Liver (tissue), 9 donors: ENCODE data around the gene ARV1. TPM values are rescaled to one million over a fixed set of nuclear protein-coding genes. Genes with fewer than 3 reads are reported as not detected.

ENCODE experiments used
- DNase-seq: peaks from one replicate; pipeline ENCODE4 v3.0.0-alpha.2; 2017; ENCODE audit warnings: low spot score
- H3K27ac ChIP-seq, 2 donors: one replicate each; pipeline ENCODE4 v1.7.0; 2013; ENCODE audit warnings: inconsistent platforms in 2 of 2, low read length in 2 of 2, control low read depth in 1 of 2, low read depth in 1 of 2, mild to moderate bottlenecking in 1 of 2
- H3K27me3 ChIP-seq, 4 donors: one replicate each; pipeline versions ENCODE4 v1.6.1 to v1.7.0; 2013; ENCODE audit warnings: low read length in 3 of 4, inconsistent platforms in 1 of 4, mild to moderate bottlenecking in 1 of 4, moderate library complexity in 1 of 4; ENCODE audit not compliant: control insufficient read depth in 4 of 4, insufficient read depth in 4 of 4
- H3K36me3 ChIP-seq, 4 donors: one replicate each; pipeline versions ENCODE4 v1.6.1 to v1.7.0; 2013; ENCODE audit warnings: low read length in 3 of 4, mild to moderate bottlenecking in 3 of 4, low read depth in 1 of 4, moderate library complexity in 1 of 4; ENCODE audit not compliant: control insufficient read depth in 4 of 4, insufficient read depth in 3 of 4
- H3K4me1 ChIP-seq, 4 donors: one replicate each; pipeline versions ENCODE4 v1.6.1 to v1.7.0; 2013; ENCODE audit warnings: low read length in 3 of 4, mild to moderate bottlenecking in 3 of 4, moderate library complexity in 1 of 4; ENCODE audit not compliant: control insufficient read depth in 4 of 4, insufficient read depth in 4 of 4
- H3K4me3 ChIP-seq, 3 donors: one replicate each; pipeline versions ENCODE4 v1.6.1 to v1.7.0; 2013; ENCODE audit warnings: low read length in 3 of 3, control low read depth in 1 of 3, low read depth in 1 of 3, mild to moderate bottlenecking in 1 of 3
- H3K9ac ChIP-seq, 2 donors: one replicate each; pipeline ENCODE4 v1.7.0; 2013; ENCODE audit warnings: low read length in 2 of 2, mild to moderate bottlenecking in 2 of 2, moderate library complexity in 2 of 2, control low read depth in 1 of 2, low read depth in 1 of 2
- H3K9me3 ChIP-seq, 4 donors: one replicate each; pipeline versions ENCODE4 v1.6.1 to v1.7.0; 2013; ENCODE audit warnings: low read length in 3 of 4; ENCODE audit not compliant: control insufficient read depth in 4 of 4
- ATF3 ChIP-seq: IDR thresholded peaks from 2 replicates; pipeline ENCODE4 v1.6.1; 2016; ENCODE audit warnings: antibody characterized with exemption
- EGR1 ChIP-seq, 2 donors: IDR thresholded peaks; 2 replicates each; pipeline ENCODE4 v1.6.1; 2016 to 2018; ENCODE audit warnings: antibody characterized with exemption in 2 of 2, low read depth in 2 of 2
- FOXA1 ChIP-seq: IDR thresholded peaks from 2 replicates; pipeline ENCODE4 v1.6.1; 2016; ENCODE audit warnings: antibody characterized with exemption
- FOXA2 ChIP-seq: IDR thresholded peaks from 2 replicates; pipeline ENCODE4 v1.6.1; 2016; ENCODE audit warnings: antibody characterized with exemption
- GABPA ChIP-seq, 2 donors: IDR thresholded peaks in 1 of 2; conservative IDR thresholded peaks in 1 of 2; 2 replicates each; pipeline ENCODE4 v1.6.1; 2016; ENCODE audit warnings: antibody characterized with exemption in 2 of 2, mild to moderate bottlenecking in 1 of 2, moderate library complexity in 1 of 2
- HNF4A ChIP-seq, 2 donors: conservative IDR thresholded peaks; 2 replicates each; pipeline ENCODE4 v1.6.1; 2016; ENCODE audit warnings: antibody characterized with exemption in 2 of 2, mild to moderate bottlenecking in 2 of 2
- HNF4G ChIP-seq: IDR thresholded peaks from 2 replicates; pipeline ENCODE4 v1.6.1; 2016; ENCODE audit warnings: antibody characterized with exemption
- JUND ChIP-seq, 2 donors: IDR thresholded peaks; 2 replicates each; pipeline ENCODE4 v1.6.1; 2016; ENCODE audit warnings: antibody characterized with exemption in 2 of 2
- MAX ChIP-seq: IDR thresholded peaks from 2 replicates; pipeline ENCODE4 v1.6.1; 2016; ENCODE audit warnings: antibody characterized with exemption
- NR2F2 ChIP-seq: IDR thresholded peaks from 2 replicates; pipeline ENCODE4 v1.6.1; 2016; ENCODE audit warnings: antibody characterized with exemption
- RAD21 ChIP-seq, 2 donors: IDR thresholded peaks; 2 replicates each; pipeline ENCODE4 v1.6.1; 2016; ENCODE audit warnings: antibody characterized with exemption in 2 of 2, mild to moderate bottlenecking in 2 of 2
- RXRA ChIP-seq, 2 donors: IDR thresholded peaks; 2 replicates each; pipeline ENCODE4 v1.6.1; 2017 to 2018; ENCODE audit warnings: antibody characterized with exemption in 2 of 2, mild to moderate bottlenecking in 1 of 2
- SP1 ChIP-seq: IDR thresholded peaks from 2 replicates; pipeline ENCODE4 v1.6.1; 2018; ENCODE audit warnings: antibody characterized with exemption, mild to moderate bottlenecking
- TAF1 ChIP-seq: conservative IDR thresholded peaks from 2 replicates; pipeline ENCODE4 v1.6.1; 2016; ENCODE audit warnings: antibody characterized with exemption, mild to moderate bottlenecking
- YY1 ChIP-seq: IDR thresholded peaks from 2 replicates; pipeline ENCODE4 v1.6.1; 2016; ENCODE audit warnings: antibody characterized with exemption, mild to moderate bottlenecking
- WGBS: extraction: QIAGEN DNeasy Blood & Tissue Kit; methylation state at CpG from one replicate; pipeline ENCODE4 v1.1.7; 2013; 5-methylcytosine and 5-hydroxymethylcytosine counted together
- polyA plus RNA-seq, 2 donors: library from polyadenylated mRNA; stranded (reverse) in 1 of 2; unstranded in 1 of 2; fragments of 200-250 nt in 1 of 2; fragments of >200 nt in 1 of 2; fragmentation: Nextera tagmentation in 1 of 2; extraction: Ambion mirVana in 1 of 2; gene quantifications; one replicate each; pipeline versions ENCODE4 v1.2.1 to v1.2.3, GENCODE V29; 2013 to 2015
- total RNA-seq, 2 donors: library from RNA; depleted of rRNA; stranded (reverse); fragments of >200 nt; gene quantifications; one replicate each; pipeline ENCODE4 v1.2.3, GENCODE V29; 2014
- TF ChIP-seq, protein P1 (sequence below): IDR thresholded peaks from 2 replicates; pipeline ENCODE4 v1.6.1; 2016; ENCODE audit warnings: antibody characterized with exemption, mild to moderate bottlenecking
- TF ChIP-seq, protein P2 (sequence below): IDR thresholded peaks from 2 replicates; pipeline ENCODE4 v1.6.1; 2016; ENCODE audit warnings: antibody characterized with exemption
- TF ChIP-seq, protein P3 (sequence below): fragments of 150-350 bp; IDR thresholded peaks from 2 replicates; pipeline ENCODE4 v1.5.1; 2017; ENCODE audit warnings: improper control_type of control experiment, low read depth, low read length; ENCODE audit not compliant: missing input control
- donor health status: healthy.
- donor health status: healthy.
- donor health status: healthy.
- donor health status: healthy.
- donor health status: healthy.

Gene ARV1
- total RNA-seq (10 to 100 TPM; 13.4 to 15.9 TPM), polyA plus RNA-seq (10 to 100 TPM; 11.4 to 18.9 TPM)

GRCh38 chr1:230978491-230979388 lies at the start of gene ARV1, which contains the start of gene TTC13:
TSS of gene ARV1 (plus strand) at chr1:230979094. CDS start at chr1:230979106, 12 bp downstream.
TSS of gene TTC13 (minus strand) at chr1:230978861. CDS start at chr1:230978830, 31 bp downstream.
- peak within 1 kb of the TSS; percentile 78 to 99 (median 94) for H3K4me3 ChIP-seq
- H3K4me1 ChIP-seq: peaks cover 0 to 16% (median 14%) of the 10 kb centered on the region in 4 donors
- WGBS: under 1% methylated on average over 79 of the region's 79 CpGs
- peak; percentile 96 for DNase-seq
- H3K27ac ChIP-seq: peak within 1 kb of the TSS; percentile 64 to 66
- no peaks in the 10 kb centered on the region for H3K9me3 ChIP-seq
- TF ChIP-seq GABPA (IDR thresholded peaks at IDR 0.05 in 1 of 2, conservative IDR thresholded peaks at IDR 0.05 in 1 of 2) (peak; percentile 76 to 94), EGR1 (IDR thresholded peaks at IDR 0.05; ENCODE audit: low read depth in 2 of 2) (no peak), FOXA2 (no peak), NR2F2 (peak; percentile 25), RXRA (IDR thresholded peaks at IDR 0.05) (peak; percentile 42 to 49), TAF1 (peak; percentile 83), MAX (peak; percentile 94), YY1 (peak; percentile 93), RAD21 (IDR thresholded peaks at IDR 0.05) (peak; percentile 62 to 72), JUND (IDR thresholded peaks at IDR 0.05) (peak in 1 of 2 donors; percentile 31), FOXA1 (no peak), SP1 (peak; percentile 86), HNF4G (no peak), ATF3 (no peak), HNF4A (conservative IDR thresholded peaks at IDR 0.05) (peak in 1 of 2 donors; percentile 27)
- TF ChIP-seq, protein P1, sequence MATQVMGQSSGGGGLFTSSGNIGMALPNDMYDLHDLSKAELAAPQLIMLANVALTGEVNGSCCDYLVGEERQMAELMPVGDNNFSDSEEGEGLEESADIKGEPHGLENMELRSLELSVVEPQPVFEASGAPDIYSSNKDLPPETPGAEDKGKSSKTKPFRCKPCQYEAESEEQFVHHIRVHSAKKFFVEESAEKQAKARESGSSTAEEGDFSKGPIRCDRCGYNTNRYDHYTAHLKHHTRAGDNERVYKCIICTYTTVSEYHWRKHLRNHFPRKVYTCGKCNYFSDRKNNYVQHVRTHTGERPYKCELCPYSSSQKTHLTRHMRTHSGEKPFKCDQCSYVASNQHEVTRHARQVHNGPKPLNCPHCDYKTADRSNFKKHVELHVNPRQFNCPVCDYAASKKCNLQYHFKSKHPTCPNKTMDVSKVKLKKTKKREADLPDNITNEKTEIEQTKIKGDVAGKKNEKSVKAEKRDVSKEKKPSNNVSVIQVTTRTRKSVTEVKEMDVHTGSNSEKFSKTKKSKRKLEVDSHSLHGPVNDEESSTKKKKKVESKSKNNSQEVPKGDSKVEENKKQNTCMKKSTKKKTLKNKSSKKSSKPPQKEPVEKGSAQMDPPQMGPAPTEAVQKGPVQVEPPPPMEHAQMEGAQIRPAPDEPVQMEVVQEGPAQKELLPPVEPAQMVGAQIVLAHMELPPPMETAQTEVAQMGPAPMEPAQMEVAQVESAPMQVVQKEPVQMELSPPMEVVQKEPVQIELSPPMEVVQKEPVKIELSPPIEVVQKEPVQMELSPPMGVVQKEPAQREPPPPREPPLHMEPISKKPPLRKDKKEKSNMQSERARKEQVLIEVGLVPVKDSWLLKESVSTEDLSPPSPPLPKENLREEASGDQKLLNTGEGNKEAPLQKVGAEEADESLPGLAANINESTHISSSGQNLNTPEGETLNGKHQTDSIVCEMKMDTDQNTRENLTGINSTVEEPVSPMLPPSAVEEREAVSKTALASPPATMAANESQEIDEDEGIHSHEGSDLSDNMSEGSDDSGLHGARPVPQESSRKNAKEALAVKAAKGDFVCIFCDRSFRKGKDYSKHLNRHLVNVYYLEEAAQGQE: peak; percentile 86
- TF ChIP-seq, protein P2, sequence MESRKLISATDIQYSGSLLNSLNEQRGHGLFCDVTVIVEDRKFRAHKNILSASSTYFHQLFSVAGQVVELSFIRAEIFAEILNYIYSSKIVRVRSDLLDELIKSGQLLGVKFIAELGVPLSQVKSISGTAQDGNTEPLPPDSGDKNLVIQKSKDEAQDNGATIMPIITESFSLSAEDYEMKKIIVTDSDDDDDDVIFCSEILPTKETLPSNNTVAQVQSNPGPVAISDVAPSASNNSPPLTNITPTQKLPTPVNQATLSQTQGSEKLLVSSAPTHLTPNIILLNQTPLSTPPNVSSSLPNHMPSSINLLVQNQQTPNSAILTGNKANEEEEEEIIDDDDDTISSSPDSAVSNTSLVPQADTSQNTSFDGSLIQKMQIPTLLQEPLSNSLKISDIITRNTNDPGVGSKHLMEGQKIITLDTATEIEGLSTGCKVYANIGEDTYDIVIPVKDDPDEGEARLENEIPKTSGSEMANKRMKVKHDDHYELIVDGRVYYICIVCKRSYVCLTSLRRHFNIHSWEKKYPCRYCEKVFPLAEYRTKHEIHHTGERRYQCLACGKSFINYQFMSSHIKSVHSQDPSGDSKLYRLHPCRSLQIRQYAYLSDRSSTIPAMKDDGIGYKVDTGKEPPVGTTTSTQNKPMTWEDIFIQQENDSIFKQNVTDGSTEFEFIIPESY: peak; percentile 72
- TF ChIP-seq, protein P3, sequence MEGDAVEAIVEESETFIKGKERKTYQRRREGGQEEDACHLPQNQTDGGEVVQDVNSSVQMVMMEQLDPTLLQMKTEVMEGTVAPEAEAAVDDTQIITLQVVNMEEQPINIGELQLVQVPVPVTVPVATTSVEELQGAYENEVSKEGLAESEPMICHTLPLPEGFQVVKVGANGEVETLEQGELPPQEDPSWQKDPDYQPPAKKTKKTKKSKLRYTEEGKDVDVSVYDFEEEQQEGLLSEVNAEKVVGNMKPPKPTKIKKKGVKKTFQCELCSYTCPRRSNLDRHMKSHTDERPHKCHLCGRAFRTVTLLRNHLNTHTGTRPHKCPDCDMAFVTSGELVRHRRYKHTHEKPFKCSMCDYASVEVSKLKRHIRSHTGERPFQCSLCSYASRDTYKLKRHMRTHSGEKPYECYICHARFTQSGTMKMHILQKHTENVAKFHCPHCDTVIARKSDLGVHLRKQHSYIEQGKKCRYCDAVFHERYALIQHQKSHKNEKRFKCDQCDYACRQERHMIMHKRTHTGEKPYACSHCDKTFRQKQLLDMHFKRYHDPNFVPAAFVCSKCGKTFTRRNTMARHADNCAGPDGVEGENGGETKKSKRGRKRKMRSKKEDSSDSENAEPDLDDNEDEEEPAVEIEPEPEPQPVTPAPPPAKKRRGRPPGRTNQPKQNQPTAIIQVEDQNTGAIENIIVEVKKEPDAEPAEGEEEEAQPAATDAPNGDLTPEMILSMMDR: peak; percentile 22
- no peaks in the 10 kb centered on the region for H3K27me3 ChIP-seq
- peaks cover 0 to 5% (median 0%) of the 10 kb centered on the region in 4 donors for H3K36me3 ChIP-seq
- H3K9ac ChIP-seq: peak within 1 kb of the TSS; percentile 82 to 83
